Peyer's patch (tissue), 4 donors: ENCODE data around the gene IRF2. TPM values are rescaled to one million over a fixed set of nuclear protein-coding genes. Genes with fewer than 3 reads are reported as not detected.

ENCODE experiments used
- DNase-seq, 3 donors: peaks; one replicate each; pipeline ENCODE4 v3.0.0-alpha.2; 2017 to 2019
- H3K27ac ChIP-seq, 4 donors: fragments of 200-600 bp; sonication (generic); one replicate each; pipeline ENCODE4 v1.5.1; 2016 to 2019
- H3K27me3 ChIP-seq, 2 donors: fragments of 200-600 bp; sonication (generic); one replicate each; pipeline ENCODE4 v1.5.1; 2019
- H3K36me3 ChIP-seq, 3 donors: fragments of 200-600 bp; sonication (generic); one replicate each; pipeline ENCODE4 v1.5.1; 2016 to 2019
- H3K4me1 ChIP-seq, 4 donors: fragments of 200-600 bp; sonication (generic); one replicate each; pipeline ENCODE4 v1.5.1; 2016 to 2019
- H3K4me3 ChIP-seq, 4 donors: fragments of 200-600 bp; sonication (generic); 1 replicate in 3 of 4; 2 replicates in 1 of 4; pipeline ENCODE4 v1.5.1; 2016 to 2019; ENCODE audit warnings: mild to moderate bottlenecking in 1 of 4
- H3K9me3 ChIP-seq, 4 donors: fragments of 200-600 bp; sonication (generic); one replicate each; pipeline ENCODE4 v1.5.1; 2016 to 2019; ENCODE audit warnings: mild to moderate bottlenecking in 1 of 4
- POLR2A ChIP-seq, 2 donors: fragments of 450-650 bp; IDR thresholded peaks; one replicate each; pipeline ENCODE4 v1.5.1; 2017; ENCODE audit warnings: antibody characterized with exemption in 2 of 2, mild to moderate bottlenecking in 2 of 2, moderate library complexity in 2 of 2
- total RNA-seq, 4 donors: library from RNA; depleted of rRNA; stranded (reverse); fragments of >200 nt; gene quantifications; one replicate each; pipeline ENCODE4 v1.1.0, GENCODE V29; 2016
- TF ChIP-seq, protein P1 (sequence below), 6 experiments: fragments of 450-650 bp in 4 of 6; fragments of 200-600 bp in 2 of 6; sonication (generic) in 1 of 6; IDR thresholded peaks; one replicate each; pipeline ENCODE4 v1.5.1; 2017 to 2019; ENCODE audit warnings: antibody characterized with exemption in 6 of 6, mild to moderate bottlenecking in 3 of 6, moderate library complexity in 1 of 6

IRF2 gene
- total RNA-seq, 4 donors from 2014 or later = 28.0 to 42.8 (median 39.2) TPM

DNA sequence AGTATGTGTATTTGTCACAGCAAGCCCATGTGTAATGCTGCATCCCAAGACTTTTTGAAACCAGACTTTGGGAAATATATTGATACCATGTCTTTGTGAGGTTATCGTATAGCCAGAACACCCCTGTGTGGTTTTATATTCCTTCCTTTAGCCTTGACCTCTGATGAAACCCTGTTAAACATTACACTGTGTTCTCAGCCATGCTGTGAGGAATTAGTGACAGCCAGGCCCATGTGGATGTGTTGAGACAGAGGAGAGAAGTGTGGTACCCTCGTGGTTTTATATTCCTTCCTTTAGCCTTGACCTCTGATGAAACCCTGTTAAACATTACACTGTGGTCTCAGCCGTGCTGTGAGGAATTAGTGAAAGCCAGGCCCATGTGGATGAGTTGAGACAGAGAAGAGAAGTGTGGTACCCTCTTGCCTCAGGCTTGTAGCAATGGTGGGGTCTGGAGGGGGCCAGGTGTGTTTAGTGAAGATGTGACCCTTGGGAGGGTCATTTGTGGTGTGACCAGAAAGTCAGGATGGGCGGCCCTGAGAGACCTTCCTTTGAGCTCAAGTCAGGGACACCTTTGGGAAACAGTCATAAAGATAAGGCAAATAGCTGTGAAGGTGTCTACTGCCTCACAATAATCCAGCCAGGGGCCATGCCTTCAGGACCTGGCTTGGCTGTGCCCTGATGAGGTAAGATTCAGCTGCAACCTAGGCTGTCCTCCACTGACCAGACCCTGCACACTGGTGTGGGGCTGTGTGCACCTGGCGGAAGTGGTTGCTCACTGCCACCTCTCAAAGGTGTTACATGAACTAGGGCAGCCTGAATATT is 110.0 kb downstream of the IRF2 start:
- no peak overlapping the region for H3K27ac ChIP-seq
- DNase-seq = no peak
- no peak for TF ChIP-seq POLR2A (IDR thresholded peaks at IDR 0.05)
- TF ChIP-seq, protein P1, sequence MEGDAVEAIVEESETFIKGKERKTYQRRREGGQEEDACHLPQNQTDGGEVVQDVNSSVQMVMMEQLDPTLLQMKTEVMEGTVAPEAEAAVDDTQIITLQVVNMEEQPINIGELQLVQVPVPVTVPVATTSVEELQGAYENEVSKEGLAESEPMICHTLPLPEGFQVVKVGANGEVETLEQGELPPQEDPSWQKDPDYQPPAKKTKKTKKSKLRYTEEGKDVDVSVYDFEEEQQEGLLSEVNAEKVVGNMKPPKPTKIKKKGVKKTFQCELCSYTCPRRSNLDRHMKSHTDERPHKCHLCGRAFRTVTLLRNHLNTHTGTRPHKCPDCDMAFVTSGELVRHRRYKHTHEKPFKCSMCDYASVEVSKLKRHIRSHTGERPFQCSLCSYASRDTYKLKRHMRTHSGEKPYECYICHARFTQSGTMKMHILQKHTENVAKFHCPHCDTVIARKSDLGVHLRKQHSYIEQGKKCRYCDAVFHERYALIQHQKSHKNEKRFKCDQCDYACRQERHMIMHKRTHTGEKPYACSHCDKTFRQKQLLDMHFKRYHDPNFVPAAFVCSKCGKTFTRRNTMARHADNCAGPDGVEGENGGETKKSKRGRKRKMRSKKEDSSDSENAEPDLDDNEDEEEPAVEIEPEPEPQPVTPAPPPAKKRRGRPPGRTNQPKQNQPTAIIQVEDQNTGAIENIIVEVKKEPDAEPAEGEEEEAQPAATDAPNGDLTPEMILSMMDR (IDR thresholded peaks at IDR 0.05) = no peak

DNA sequence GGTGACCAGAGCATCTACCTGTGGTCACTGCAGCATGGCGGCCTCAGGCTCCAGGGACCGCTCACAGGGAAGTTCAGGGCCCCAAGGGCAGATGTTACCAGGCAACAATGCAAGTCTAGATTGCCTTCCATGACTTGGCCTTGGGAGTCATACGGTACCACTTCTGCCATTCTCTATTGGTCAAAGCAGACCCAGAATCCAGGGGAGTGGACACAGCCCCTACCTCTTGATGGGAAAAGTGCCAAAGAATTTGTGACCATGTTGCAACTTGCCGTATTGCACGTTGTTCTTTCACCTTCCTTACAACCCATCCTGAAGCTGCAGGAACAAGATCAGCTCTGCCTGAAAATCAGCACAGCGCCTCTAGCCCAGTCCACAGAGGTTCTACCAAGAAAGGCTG is 111.1 kb downstream of the IRF2 start:
- TF ChIP-seq POLR2A (IDR thresholded peaks at IDR 0.05) = no peak
- TF ChIP-seq, protein P1 (IDR thresholded peaks at IDR 0.05) = no peak
- H3K27ac ChIP-seq = no peak overlapping the region
- H3K4me3 ChIP-seq = no peak overlapping the region
- H3K9me3 ChIP-seq = no peaks in the 10 kb centered on the region
- no peaks in the 10 kb centered on the region for H3K27me3 ChIP-seq
- no peak for DNase-seq
- H3K36me3 ChIP-seq = no peaks in the 10 kb centered on the region
- H3K4me1 ChIP-seq = peaks cover 0 to 9% (median 0%) of the 10 kb centered on the region in 4 donors

More for the DNA sequence above, 110.0 kb downstream of the IRF2 start:
- no peaks in the 10 kb centered on the region for H3K9me3 ChIP-seq
- H3K4me1 ChIP-seq = peaks cover 0 to 9% (median 0%) of the 10 kb centered on the region in 4 donors
- no peaks in the 10 kb centered on the region for H3K36me3 ChIP-seq
- H3K4me3 ChIP-seq = no peak overlapping the region
- no peaks in the 10 kb centered on the region for H3K27me3 ChIP-seq

DNA sequence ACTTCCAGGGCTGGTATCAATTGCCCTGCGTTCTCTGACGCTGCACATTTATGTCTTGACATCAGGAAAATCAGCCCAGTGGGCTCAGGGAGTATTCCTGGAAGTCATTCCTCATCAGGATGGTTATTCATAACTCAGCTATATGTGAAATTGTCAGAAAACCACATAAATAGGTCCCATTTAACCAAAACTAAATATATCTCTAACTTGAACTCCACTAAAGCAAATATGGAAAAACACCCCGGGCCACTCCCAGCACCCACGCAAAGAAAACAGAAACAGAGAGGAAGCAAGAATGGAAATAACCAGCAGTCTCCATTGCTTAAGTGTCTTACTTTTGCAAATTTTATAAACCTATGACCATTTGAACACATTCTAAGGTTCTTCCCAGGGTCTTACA is 112.0 kb downstream of the IRF2 start:
- H3K36me3 ChIP-seq = no peaks in the 10 kb centered on the region
- no peak overlapping the region for H3K27ac ChIP-seq
- peaks cover 0 to 9% (median 0%) of the 10 kb centered on the region in 4 donors for H3K4me1 ChIP-seq
- DNase-seq = no peak
- no peaks in the 10 kb centered on the region for H3K27me3 ChIP-seq
- H3K4me3 ChIP-seq = no peak overlapping the region
- no peak for TF ChIP-seq POLR2A (IDR thresholded peaks at IDR 0.05)
- TF ChIP-seq, protein P1 (IDR thresholded peaks at IDR 0.05) = no peak
- H3K9me3 ChIP-seq = no peaks in the 10 kb centered on the region

DNA sequence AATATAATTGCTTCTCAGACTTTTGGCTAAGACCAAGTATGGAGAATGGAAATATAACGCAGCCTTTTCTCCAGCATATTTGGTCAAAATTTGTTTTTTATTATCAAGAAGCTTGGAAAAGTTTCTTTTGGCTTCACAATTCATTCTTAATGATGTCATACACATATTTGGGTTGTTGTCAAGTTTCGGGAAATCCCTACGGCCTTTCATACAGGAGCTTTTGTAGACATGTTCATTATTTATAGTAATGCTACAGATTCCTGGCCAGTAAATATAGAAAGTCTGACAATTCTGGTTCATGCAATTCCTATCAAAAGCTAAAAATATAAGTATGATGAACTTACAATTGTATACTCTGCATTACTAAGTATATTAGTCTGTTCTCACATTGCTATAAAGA is 112.9 kb downstream of the IRF2 start:
- no peak overlapping the region for H3K4me3 ChIP-seq

DNA sequence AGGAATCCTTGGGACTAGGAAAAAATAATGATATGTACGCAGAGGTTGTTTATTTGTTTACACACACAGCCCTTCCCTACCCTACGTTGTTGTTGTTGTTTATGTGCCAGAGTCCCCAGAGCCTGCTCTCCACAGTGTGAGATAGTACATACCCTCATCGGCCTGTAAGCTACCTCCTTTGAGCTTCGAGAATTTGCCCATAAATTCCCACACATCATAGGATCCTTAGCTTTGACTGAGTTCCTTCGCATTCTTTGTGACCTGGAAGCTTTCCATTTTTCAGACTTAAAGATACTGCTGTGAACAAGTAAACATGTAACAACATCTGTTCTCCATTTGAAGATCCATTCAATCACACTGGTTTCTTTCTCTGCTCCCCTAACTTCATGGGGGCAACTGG is 114.5 kb downstream of the IRF2 start:
- Histone ChIP-seq H3K4me3 (no peak overlapping the region), H3K9me3 (no peaks in the 10 kb centered on the region), H3K4me1 (peaks cover 0 to 13% (median 1%) of the 10 kb centered on the region in 4 donors), H3K27ac (no peak overlapping the region), H3K36me3 (no peaks in the 10 kb centered on the region), H3K27me3 (no peaks in the 10 kb centered on the region)
- TF ChIP-seq, protein P1 (IDR thresholded peaks at IDR 0.05) = no peak
- no peak for TF ChIP-seq POLR2A (IDR thresholded peaks at IDR 0.05)
- DNase-seq = no peak

More for the DNA sequence above, 112.9 kb downstream of the IRF2 start:
- Histone ChIP-seq H3K9me3 (no peaks in the 10 kb centered on the region), H3K36me3 (no peaks in the 10 kb centered on the region), H3K4me1 (peaks cover 0 to 9% (median 0%) of the 10 kb centered on the region in 4 donors), H3K27me3 (no peaks in the 10 kb centered on the region), H3K27ac (no peak overlapping the region)
- TF ChIP-seq, protein P1 (IDR thresholded peaks at IDR 0.05) = no peak
- TF ChIP-seq POLR2A (IDR thresholded peaks at IDR 0.05) = no peak
- no peak for DNase-seq
